SK-N-MC (cell line): ENCODE measurements around the gene RNASE1.

Experiments used
- FOXP2 ChIP-seq: optimal IDR thresholded peaks from 2 replicates; pipeline ENCODE3; 2011; ENCODE audit warnings: mild to moderate bottlenecking, moderate library complexity; ENCODE audit not compliant: insufficient read depth; ENCODE audit errors: extremely low read length, control extremely low read depth
- POLR2AphosphoS5 ChIP-seq: IDR thresholded peaks from 2 replicates; pipeline ENCODE4 v1.6.1; 2012; ENCODE audit warnings: mild to moderate bottlenecking, low read depth, low read length, borderline replicate concordance

GRCh38 chr14:20836668-20837338 lies 34.2 kb upstream of the RNASE1 start:
- TF ChIP-seq POLR2AphosphoS5 (no peak), FOXP2 (no peak)
